IMR-90 (cell line): Measurements from ENCODE around the gene PTPN5. TPM values are rescaled to one million over a fixed set of nuclear protein-coding genes. Genes with fewer than 3 reads are reported as not detected.

Source experiments
- ATAC-seq: fragments of 200-7000 bp; cut with Tn5 transposase; 2 replicates; pipeline ENCODE4 v1.9.1; 2020; ENCODE audit warnings: low read depth, mild to moderate bottlenecking, moderate library complexity
- BruUV-seq: library from RNA; stranded (reverse); fragments of 400-500 nt; replicated peaks from 2 replicates; lab custom pipeline; 2021; lab: Mats Ljungman, UMichigan
- CTCF ChIA-PET: fragments of 300-600 bp; formaldehyde crosslinking; extraction: SDS; loops from one replicate; lab custom pipeline; 2021; ENCODE audit warnings: antibody characterized with exemption; lab: Yijun Ruan, JAX
- POLR2A ChIA-PET: fragments of 300-600 bp; sonication (Branson Sonifier 250); formaldehyde crosslinking; loops from one replicate; lab custom pipeline; 2022; ENCODE audit warnings: antibody characterized with exemption; ENCODE audit not compliant: unreplicated experiment; lab: Charles Lee
- DNase-seq: peaks from one replicate; pipeline ENCODE4 v3.0.0; 2013
- H2AFZ ChIP-seq: replicated peaks from 2 replicates; pipeline ENCODE3; 2013; ENCODE audit warnings: low read length, mild to moderate bottlenecking; ENCODE audit not compliant: poor library complexity
- H2AK5ac ChIP-seq: 2 replicates; pipeline ENCODE4 v1.6.1; 2013; ENCODE audit warnings: low read depth, low read length, inconsistent platforms
- H2AK9ac ChIP-seq: replicated peaks from 2 replicates; pipeline ENCODE3; 2013; ENCODE audit warnings: mild to moderate bottlenecking, low read depth, low read length, moderate library complexity; ENCODE audit not compliant: poor library complexity
- H2BK120ac ChIP-seq: 2 replicates; pipeline ENCODE4 v1.6.1; 2013; ENCODE audit warnings: low read depth, low read length, inconsistent platforms
- H2BK15ac ChIP-seq: 3 replicates; pipeline ENCODE4 v1.6.1; 2013; ENCODE audit warnings: low read depth, low read length, inconsistent platforms
- H2BK20ac ChIP-seq: 2 replicates; pipeline ENCODE4 v1.6.1; 2013; ENCODE audit warnings: low read depth, mild to moderate bottlenecking, inconsistent platforms, low read length, moderate library complexity
- H2BK5ac ChIP-seq: 2 replicates; pipeline ENCODE4 v1.6.1; 2013; ENCODE audit warnings: mild to moderate bottlenecking, low read depth, low read length, inconsistent platforms; ENCODE audit not compliant: poor library complexity, severe bottlenecking
- H3K14ac ChIP-seq: replicated peaks from 2 replicates; pipeline ENCODE4 v1.6.1; 2013; ENCODE audit warnings: low read depth, low read length, inconsistent platforms
- H3K18ac ChIP-seq: 2 replicates; pipeline ENCODE4 v1.6.1; 2013; ENCODE audit warnings: low read depth, low read length, control low read depth
- H3K23ac ChIP-seq: 2 replicates; pipeline ENCODE4 v1.6.1; 2013; ENCODE audit warnings: low read depth, low read length, inconsistent platforms
- H3K27ac ChIP-seq: 2 replicates; pipeline ENCODE4 v1.5.1; 2013; ENCODE audit warnings: mild to moderate bottlenecking, control low read depth, low read length; ENCODE audit not compliant: insufficient read depth
- H3K27me3 ChIP-seq: 2 replicates; pipeline ENCODE4 v1.6.1; 2013; ENCODE audit warnings: low read length; ENCODE audit not compliant: control insufficient read depth, insufficient read depth
- H3K36me3 ChIP-seq: 2 replicates; pipeline ENCODE4 v1.6.1; 2013; ENCODE audit warnings: low read length, mixed read lengths; ENCODE audit not compliant: control insufficient read depth, insufficient read depth
- H3K4ac ChIP-seq: 2 replicates; pipeline ENCODE4 v1.6.1; 2013; ENCODE audit warnings: low read depth, low read length, inconsistent platforms
- H3K4me1 ChIP-seq: 2 replicates; pipeline ENCODE4 v1.6.1; 2013; ENCODE audit warnings: low read length, mixed read lengths; ENCODE audit not compliant: control insufficient read depth, insufficient read depth
- H3K4me2 ChIP-seq: 2 replicates; pipeline ENCODE4 v1.6.1; 2013; ENCODE audit warnings: low read depth, mild to moderate bottlenecking, control low read depth, low read length, moderate library complexity
- H3K4me3 ChIP-seq: 2 replicates; pipeline ENCODE4 v1.5.1; 2013; ENCODE audit warnings: low read depth, mild to moderate bottlenecking, control low read depth, low read length, moderate library complexity; ENCODE audit not compliant: insufficient read depth
- H3K56ac ChIP-seq: 2 replicates; pipeline ENCODE4 v1.6.1; 2013; ENCODE audit warnings: low read length, inconsistent platforms; ENCODE audit not compliant: insufficient read depth; ENCODE audit errors: extremely low read depth
- H3K79me1 ChIP-seq, 2 experiments: 2 replicates each; pipeline ENCODE4 v1.6.1; 2013; ENCODE audit warnings: low read length in 2 of 2, inconsistent platforms in 1 of 2, low read depth in 1 of 2
- H3K9ac ChIP-seq: 2 replicates; pipeline ENCODE4 v1.6.1; 2013; ENCODE audit warnings: low read depth, low read length, control low read depth
- H3K9me1 ChIP-seq: 2 replicates; pipeline ENCODE4 v1.6.1; 2013; ENCODE audit warnings: low read length, inconsistent platforms; ENCODE audit not compliant: insufficient read depth
- H3K9me3 ChIP-seq: 2 replicates; pipeline ENCODE4 v1.6.1; 2013; ENCODE audit warnings: low read length; ENCODE audit not compliant: control insufficient read depth, insufficient read depth
- H4K20me1 ChIP-seq: 2 replicates; pipeline ENCODE4 v1.6.1; 2013; ENCODE audit warnings: low read length, inconsistent platforms; ENCODE audit not compliant: insufficient read depth
- H4K5ac ChIP-seq: 2 replicates; pipeline ENCODE4 v1.6.1; 2013; ENCODE audit warnings: mild to moderate bottlenecking, low read depth, low read length, control low read depth
- H4K8ac ChIP-seq, 2 experiments: 2 replicates each; pipeline ENCODE4 v1.6.1; 2013; ENCODE audit warnings: low read depth in 2 of 2, low read length in 2 of 2, control low read depth in 1 of 2, inconsistent platforms in 1 of 2
- H4K91ac ChIP-seq: 2 replicates; pipeline ENCODE4 v1.6.1; 2013; ENCODE audit warnings: low read depth, low read length, inconsistent platforms; ENCODE audit not compliant: insufficient read depth
- BHLHE40 ChIP-seq: fragments of 150-350 bp; IDR thresholded peaks from 2 replicates; pipeline ENCODE4 v1.6.1; 2016; ENCODE audit warnings: mild to moderate bottlenecking, low read depth, low read length
- CHD1 ChIP-seq: IDR thresholded peaks from 2 replicates; pipeline ENCODE4 v1.6.1; 2012; ENCODE audit warnings: low read depth, low read length, improper control_type of control experiment
- CTCF ChIP-seq: conservative IDR thresholded peaks from 2 replicates; pipeline ENCODE4 v1.5.1; 2012; ENCODE audit warnings: mild to moderate bottlenecking, low read depth, low read length, improper control_type of control experiment
- ELK1 ChIP-seq: fragments of 150-350 bp; IDR thresholded peaks from 2 replicates; pipeline ENCODE4 v1.6.1; 2016; ENCODE audit warnings: low read depth, mild to moderate bottlenecking, low read length, moderate library complexity, borderline replicate concordance
- FOS ChIP-seq: fragments of 150-350 bp; IDR thresholded peaks from 2 replicates; pipeline ENCODE4 v1.6.1; 2016; ENCODE audit warnings: low read depth, low read length
- MAFK ChIP-seq: IDR thresholded peaks from 2 replicates; pipeline ENCODE4 v1.6.1; 2012; ENCODE audit warnings: low read depth, low read length, improper control_type of control experiment
- MAZ ChIP-seq: IDR thresholded peaks from 2 replicates; pipeline ENCODE4 v1.6.1; 2012; ENCODE audit warnings: low read depth, mild to moderate bottlenecking, low read length, improper control_type of control experiment, moderate library complexity, borderline replicate concordance
- RAD21 ChIP-seq: IDR thresholded peaks from 2 replicates; pipeline ENCODE4 v1.6.1; 2012; ENCODE audit warnings: low read length, improper control_type of control experiment
- RCOR1 ChIP-seq: IDR thresholded peaks from 2 replicates; pipeline ENCODE4 v1.6.1; 2012; ENCODE audit warnings: mild to moderate bottlenecking, low read length, improper control_type of control experiment; ENCODE audit not compliant: insufficient replicate concordance
- WGBS, 2 experiments: methylation state at CpG; one replicate each; pipeline versions ENCODE4 v1.1.5 to v1.1.7; 2013; ENCODE audit warnings: missing lambda C conversion rate in 2 of 2; ENCODE audit not compliant: insufficient read length in 1 of 2; ENCODE audit errors: extremely low coverage in 2 of 2; 5-methylcytosine and 5-hydroxymethylcytosine counted together
- dilution Hi-C: fragments of 300-500 bp; cut with HindIII; formaldehyde crosslinking; loops from one replicate; pipeline ENCODE4 v1.14.3; 2018; ENCODE audit warnings: low sequenced_read_pairs; ENCODE audit not compliant: unreplicated experiment
- in situ Hi-C: fragments of 300-500 bp; cut with MboI; formaldehyde crosslinking; loops from 3 replicates; pipeline ENCODE4 v1.14.3; 2019; ENCODE audit warnings: low sequenced_read_pairs, inconsistent platforms, mixed read lengths
- intact Hi-C: fragments of 100-400 bp; cut with micrococcal nuclease; formaldehyde crosslinking; loops from 2 replicates; pipeline ENCODE4 v1.10.0; 2022
- polyA plus RNA-seq, 3 experiments: library from polyadenylated mRNA; depleted of rRNA; stranded (reverse); fragments of >200 nt; gene quantifications; 2 replicates each; pipeline ENCODE4 v1.2.3, GENCODE V29; 2012; ENCODE audit warnings: low replicate concordance in 1 of 3
- total RNA-seq: library from RNA; depleted of rRNA; stranded (reverse); fragments of >200 nt; gene quantifications from 2 replicates; pipeline ENCODE4 v1.2.3, GENCODE V29; 2012

Gene PTPN5
- total and polyA plus RNA-seq, 2 of the 4 experiments (the other 2 are of a cell fraction): not detected

DNA sequence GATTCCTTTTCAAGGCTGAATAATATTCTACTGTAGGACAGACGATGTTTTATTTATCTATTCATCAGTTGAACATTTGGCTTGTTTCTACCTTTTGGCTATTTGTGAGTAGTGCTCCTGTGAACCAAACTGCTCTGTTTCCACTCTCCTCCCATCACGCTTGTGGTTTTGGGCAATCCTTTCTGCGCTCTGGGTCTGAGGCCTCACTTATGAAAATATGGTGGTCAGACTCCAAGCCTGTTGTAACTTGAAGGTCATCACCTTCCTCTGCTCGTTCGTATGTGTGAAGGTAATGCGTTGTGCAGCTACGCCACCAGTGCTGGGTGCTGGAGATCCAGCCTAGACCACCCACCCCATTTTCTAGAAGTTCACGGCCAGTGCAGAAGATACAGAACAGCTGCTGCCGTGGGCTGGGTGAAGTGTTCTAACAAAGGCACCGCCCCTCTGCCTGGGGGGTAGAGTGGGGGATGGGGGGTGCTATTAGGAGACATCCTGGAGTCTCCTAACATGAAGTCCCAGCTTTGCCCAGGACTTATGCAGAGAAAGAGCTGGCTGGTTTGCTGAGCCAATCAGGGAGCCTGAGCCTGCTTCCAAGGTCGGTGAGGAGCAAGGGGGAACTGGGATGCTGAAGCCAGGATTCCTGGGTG lies 21.0 kb downstream of the PTPN5 start:
- Histone ChIP-seq H2BK5ac (no peak overlapping the region), H4K8ac (no peak overlapping the region), H3K9me1 (no peaks in the 10 kb centered on the region), H3K27me3 (peaks cover 35% of the 10 kb centered on the region), H2AFZ (no peak overlapping the region), H3K56ac (no peak overlapping the region), H2BK20ac (no peak overlapping the region), H3K27ac (no peak overlapping the region), H2BK120ac (no peak overlapping the region), H2AK5ac (no peak overlapping the region), H3K79me1 (no peaks in the 10 kb centered on the region), H3K9ac (no peak overlapping the region), H3K9me3 (no peaks in the 10 kb centered on the region), H2AK9ac (no peak overlapping the region), H3K4ac (no peak overlapping the region), H3K4me1 (no peaks in the 10 kb centered on the region), H3K18ac (no peak overlapping the region), H3K23ac (no peak overlapping the region), H3K36me3 (no peaks in the 10 kb centered on the region), H4K5ac (no peak overlapping the region), H3K4me3 (no peak overlapping the region), H4K20me1 (no peaks in the 10 kb centered on the region), H3K14ac (no peak overlapping the region), H4K91ac (no peak overlapping the region), H3K4me2 (no peak overlapping the region), H2BK15ac (no peak overlapping the region)
- in situ Hi-C loops (no loop called here), dilution Hi-C loops (no loop called here), intact Hi-C loops (no loop called here)
- DNase-seq (no peak), ATAC-seq (no peak)
- ChIA-PET CTCF (no interaction called here), POLR2A (no interaction called here)
- TF ChIP-seq FOS (no peak), ELK1 (no peak), RAD21 (no peak), MAZ (no peak), CHD1 (no peak), BHLHE40 (no peak), CTCF (no peak), MAFK (no peak), RCOR1 (no peak)
- WGBS, 2 experiments: 50% methylated on average over 1 of the region's 11 CpGs; no CpG with 5 or more reads in 1 of the 2 experiments
- BruUV-seq: no TSS peak
